Activated CD4-positive, CD25-positive, alpha-beta regulatory T cell treated with anti-CD3 and anti-CD28 coated beads, Interleukin-2, amount 50 U/mL, for 72 hours (primary cell): Measurements from ENCODE around the gene GABBR2.

Source experiments
- DNase-seq: peaks from one replicate; pipeline ENCODE4 v3.0.0; 2021

GABBR2 gene

DNA sequence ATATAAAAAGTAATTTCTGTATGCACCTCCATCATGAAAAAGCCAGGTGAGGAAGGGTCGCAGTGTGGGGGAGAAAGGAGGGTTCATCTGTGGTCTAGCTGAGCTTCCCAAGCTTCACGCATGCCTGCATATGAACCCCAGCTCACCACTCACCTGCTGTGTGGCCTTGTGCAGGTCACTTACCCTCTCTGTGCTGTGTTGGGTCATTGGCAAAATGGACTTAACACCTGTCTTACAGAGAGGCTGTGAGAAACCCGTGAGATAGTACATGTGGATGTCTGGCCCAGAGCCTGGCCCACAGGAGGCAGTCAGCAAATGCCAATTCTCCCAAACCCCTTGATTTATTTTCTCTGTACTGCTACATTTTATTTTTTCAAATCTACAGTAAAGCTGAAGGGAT lies 88.9 kb downstream of the GABBR2 start:
- no peak for DNase-seq

DNA sequence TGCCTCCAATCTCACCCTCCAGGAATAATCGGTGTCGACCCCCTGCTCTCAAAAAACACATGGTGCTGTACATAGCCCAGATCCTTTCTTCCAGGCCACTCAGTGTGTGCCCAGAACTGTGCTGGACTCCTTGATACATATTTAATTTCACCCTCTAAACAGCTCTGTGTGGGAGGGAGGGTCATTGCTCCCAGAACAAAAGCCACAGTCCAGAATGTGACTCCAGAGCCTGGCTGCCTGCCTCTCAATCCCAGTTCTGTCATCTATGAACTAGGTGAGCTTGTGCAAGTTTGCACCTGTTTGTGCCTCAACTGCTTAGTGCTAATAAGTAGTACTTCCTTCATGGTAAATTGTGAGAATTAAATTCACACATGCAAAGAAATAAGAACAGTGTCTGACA lies 93.1 kb downstream of the GABBR2 start:
- DNase-seq = no peak

DNA sequence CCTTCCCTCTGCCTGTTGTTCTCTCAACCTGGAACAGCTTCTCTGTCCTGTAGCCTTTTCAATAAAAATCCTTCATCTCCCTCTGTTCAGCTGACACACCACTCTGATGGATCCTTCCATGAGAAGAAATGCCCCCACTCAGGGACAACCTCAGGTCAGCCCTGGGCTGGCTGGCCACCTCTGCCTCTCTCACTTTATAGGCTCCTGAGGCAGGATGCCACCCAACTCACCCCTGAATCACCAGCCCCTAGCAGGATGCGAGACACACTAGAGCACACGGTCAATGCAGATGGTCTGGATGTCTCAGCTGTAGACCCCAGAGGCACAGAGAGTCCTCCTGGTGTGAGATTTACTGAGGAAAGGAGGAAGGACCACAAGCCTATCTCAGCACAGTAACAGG lies 93.8 kb downstream of the GABBR2 start:
- DNase-seq = no peak

DNA sequence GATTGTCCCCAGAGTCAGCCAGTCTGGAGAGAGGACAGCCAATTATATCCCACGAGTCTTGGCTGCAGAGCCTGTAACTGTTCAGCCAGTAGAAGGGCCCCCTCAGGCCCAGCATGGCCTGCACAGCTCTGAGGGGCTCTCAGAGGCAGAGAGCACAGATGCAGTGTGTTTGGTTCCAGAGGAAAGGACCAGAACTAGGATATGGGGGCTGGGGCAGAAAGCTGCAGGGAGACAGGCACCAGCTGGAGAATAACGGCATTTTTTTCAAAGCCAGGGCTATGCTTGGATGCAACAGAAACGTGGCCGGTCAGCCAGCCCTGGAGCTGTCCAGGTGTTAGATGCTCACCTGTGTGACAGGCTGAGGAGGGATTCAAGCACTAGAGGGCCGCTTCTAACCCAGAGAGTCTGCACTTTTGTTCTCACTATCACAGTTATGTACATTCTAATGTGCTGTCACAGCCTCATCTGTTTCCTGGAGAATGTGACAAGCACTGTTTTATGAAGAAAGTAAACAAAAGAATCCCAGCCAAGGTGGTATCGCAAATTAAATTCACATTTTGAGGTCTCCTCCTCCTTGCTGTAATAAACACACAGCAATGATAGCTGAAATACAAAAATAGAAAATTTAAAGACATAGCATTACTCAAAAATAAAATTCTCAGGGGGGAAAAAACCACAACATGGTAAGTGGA lies 96.5 kb downstream of the GABBR2 start:
- no peak for DNase-seq

DNA sequence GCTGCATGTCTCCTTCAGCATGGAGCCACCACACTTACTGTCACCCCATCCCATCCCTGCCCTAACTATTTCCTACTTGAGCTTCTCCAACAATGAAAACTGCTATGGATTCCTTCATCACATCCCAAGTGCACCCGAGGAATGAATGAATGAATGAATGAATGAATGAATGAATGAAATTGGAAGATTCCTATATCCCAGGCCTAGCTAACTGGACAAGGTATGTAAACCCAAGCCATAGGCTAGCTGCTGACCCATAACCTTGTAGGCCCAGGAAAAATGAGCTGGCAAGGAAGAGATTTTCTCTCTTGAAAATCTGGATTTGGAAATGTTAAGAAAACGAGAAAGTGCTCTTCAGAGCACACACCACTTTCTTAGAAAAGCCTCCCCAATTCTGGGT lies 97.4 kb downstream of the GABBR2 start:
- no peak for DNase-seq

DNA sequence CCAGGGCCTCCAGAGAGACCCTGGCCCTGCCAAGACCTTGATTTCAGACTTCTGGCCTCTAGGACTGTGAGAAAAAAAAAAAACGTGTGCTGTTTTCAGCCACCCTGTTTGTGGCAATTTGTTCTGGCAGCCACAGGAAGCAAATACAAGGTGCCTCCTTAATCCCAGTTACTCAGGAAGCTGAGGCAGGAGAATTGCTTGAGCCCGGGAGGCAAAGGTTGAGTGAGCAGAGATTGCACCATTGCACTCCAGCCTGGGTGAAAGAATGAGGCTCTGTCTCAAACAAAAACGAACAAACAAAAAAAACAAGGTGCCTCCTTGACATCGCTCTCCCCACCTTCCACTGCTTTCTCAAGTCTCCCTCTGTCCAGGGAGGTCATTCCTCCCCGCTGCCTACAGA lies 98.0 kb downstream of the GABBR2 start:
- DNase-seq = no peak

DNA sequence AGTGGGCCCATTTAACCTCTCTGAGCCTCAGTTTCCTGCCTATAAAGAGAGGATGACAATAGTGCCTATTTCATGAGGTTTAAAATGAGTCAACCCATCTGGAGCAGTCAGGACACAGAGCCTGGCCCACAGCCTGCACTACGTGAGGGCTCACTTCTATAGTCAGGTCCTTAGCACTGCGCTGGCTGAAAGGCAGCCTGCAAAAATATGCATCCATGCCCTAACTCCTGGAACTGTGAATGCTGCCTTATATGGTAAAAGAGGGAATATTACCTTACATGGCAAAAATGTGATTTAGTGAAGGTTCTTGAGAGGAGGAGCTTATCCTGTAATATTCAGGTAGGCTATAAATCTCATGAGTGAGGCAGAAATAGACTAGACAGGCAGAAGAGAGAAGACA lies 98.5 kb downstream of the GABBR2 start:
- no peak for DNase-seq

DNA sequence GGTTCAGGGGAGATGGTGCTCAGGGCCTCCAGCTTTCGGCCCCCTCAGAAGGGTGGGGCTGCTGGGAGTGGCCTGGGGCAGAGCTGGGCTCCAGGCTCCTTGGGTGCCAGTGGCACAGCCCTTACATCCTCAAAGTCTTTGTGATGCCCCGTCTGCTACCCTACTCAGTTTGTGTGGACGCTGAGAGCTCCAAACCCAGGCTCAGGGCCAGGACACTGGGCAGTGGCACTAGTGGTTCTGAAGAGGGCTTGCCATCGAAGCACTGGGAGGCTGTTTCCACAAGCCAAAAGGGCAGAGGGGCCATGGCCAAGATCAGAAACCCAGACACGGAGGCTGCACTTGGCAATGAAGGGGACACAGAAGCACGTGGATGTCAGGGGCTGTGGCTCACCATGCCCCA lies 99.1 kb downstream of the GABBR2 start:
- no peak for DNase-seq

DNA sequence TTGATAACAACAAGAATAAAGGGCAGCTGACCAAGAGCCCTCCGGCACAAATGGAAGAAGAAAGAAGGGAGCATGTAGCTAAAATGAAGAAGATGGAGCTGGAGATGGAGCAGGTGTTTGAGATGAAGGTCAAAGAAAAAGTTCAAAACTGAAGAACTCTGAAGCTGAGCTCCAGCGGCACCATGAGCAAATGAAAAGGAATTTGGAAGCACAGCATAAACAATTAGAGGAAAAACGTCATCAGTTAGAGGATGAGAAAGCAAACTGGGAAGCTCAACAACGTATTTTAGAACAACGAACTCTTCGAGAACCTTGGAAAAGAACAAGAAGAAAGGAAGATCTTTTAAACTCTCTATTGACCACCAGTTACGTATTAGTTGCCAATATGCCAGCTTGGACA lies 100.9 kb downstream of the GABBR2 start:
- DNase-seq = no peak

DNA sequence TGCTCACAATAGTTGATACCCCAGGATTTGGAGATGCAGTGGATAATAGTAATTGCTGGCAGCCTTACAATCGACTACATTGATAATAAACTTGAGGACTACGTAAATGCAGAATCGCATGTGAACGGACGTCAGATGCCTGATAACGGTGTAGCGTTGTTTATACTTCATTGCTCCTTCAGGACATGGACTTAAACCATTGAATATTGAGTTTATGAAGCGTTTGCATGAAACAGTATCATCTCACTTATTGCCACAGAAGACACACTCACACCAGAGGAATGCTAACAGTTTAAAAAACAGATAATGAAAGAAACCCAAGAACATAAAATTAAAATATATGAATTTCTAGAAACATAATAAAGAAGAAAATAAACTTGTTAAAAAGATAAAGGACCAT lies 101.6 kb downstream of the GABBR2 start:
- no peak for DNase-seq

DNA sequence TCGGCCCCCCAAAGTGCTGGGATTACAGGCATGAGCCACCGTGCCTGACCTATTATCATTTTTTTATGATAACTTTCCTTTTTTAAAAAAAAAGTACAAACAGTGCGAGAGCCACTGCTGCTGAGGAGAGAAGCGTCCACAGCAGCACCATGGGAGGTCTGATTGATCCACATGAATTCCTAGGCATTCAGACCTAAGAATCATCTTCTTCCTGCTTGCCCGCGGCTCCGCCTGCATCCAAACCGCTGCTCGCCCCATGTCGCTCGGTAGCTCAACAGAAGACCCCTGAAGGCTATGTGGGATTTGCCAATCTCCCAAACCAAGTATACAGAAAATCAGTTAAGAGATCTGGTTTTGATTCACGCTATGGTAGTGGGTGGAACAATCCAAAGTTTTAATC lies 102.0 kb downstream of the GABBR2 start:
- DNase-seq = no peak

DNA sequence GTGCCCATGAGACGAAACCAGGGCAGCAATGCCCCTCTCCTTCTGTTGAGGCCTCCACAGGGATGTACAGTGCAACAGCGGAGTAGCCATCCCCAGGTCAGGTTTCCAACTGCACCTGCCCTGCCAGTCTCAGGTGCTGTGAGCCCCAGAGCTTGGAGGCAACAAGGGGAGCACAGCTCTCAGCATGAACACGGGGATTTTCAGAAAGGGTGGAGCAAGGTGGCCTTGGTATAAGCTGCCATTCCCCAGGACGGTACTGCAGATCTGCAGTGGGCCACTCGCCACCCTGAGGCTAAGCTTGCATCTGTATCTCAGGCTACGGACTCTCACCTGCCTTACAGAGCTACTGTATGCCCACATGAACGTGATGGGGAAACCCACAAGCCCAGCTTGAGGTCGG lies 103.6 kb downstream of the GABBR2 start:
- no peak for DNase-seq

DNA sequence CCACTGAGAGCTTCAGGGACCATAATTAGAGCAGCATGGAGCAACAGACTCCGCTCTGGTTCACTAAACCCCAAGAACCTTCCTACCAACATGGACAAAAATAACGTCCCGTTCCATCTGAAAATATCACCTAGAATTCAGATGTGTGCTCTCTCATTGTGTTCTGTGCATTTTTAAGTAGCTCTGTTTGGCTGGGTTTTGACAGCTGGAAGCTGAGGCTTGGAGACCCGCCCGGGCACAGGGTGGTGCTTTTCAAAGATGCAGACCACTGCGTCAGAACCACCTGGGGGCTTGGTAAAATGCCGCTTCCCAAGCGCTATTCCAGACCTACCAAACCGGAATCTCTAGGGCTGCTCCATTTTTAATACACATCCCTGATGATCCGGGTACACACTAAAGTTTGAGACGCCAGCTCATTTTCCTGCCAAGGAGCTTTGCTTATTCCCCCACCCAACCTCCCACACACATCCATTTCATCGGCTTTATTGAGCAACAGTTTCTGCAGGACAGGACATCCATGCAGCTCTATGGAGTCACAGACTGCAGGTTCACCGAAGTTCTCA lies 104.8 kb downstream of the GABBR2 start:
- no peak for DNase-seq

DNA sequence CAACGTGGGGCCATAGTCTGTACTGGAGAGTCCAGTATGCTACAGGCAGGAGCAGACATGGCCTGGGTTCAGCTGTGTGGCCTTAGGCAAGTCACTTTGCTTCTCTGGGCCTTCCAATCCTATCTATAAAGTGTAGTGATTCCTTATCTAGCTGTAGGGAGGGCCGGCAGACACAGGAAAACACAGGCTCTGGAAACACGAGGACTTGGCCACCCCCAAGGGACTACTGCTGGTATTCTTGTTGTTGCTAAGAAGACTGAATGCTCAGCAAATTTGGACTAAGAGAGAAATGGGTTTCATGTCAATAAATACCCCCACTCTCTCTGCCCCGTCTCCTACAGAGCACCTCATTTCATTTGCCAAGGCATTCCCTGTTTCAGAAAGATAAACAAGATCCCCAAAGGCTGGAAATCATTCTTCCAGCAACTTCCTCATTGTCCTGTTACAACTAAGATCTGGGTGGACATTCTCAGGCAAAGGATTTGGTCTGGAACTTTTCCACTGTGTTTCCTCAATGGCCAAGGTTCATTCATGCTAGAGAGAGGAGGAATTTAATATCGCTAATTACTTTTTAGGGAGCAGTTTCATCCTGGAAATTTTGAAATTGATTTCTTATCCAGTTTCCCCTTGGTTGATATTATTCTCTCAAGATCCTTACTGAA lies 105.8 kb downstream of the GABBR2 start:
- no peak for DNase-seq

DNA sequence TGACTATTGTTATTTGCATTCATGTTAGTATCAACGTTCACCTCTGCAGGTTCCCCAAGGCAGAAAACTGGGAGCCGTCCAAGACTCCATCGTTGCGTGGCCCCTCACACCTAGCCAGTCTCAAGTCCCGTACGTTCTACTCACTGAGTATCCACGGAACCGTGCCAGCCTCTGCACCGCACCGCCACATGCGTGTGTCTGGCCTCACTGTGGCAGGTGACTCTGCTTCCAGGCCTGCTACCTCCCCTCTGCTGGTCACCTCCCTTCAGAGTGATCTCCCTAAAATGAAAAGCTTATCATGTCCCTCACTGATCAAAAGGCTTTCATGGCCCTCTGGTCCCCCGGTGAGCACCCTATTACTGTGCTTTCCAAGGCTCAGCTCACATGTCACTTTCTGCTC lies 108.1 kb downstream of the GABBR2 start:
- DNase-seq = no peak

DNA sequence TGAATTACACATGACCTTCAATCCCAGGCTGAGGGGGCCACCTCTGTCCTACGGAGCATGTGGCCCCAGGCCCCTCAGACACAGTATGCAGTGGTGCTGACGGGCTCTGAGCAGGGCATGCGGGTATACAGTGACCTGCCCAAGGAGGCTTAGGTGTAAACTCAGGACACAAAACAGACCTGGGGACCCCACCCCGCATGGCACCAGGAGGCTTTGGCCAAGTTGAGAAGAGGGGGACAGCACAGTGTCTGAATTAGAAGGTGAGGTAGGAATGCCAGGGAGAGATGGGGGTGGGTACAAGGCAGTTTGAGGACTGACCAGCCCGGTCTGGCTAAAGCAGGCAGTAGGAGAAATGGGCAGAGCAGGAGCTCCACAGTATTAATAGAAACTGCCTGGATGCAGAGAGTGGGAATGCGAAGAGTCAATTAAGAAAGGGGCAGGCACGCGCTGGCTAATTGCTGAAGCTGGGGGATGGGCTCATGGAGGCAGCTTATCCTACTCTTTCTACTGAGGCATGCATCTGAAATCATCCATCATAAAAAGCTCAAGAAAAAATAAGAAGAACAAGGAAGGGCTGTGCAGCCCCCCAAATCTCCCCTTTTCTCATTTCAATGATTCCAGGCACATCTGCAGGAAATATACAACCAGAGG lies 109.0 kb downstream of the GABBR2 start:
- DNase-seq = no peak

DNA sequence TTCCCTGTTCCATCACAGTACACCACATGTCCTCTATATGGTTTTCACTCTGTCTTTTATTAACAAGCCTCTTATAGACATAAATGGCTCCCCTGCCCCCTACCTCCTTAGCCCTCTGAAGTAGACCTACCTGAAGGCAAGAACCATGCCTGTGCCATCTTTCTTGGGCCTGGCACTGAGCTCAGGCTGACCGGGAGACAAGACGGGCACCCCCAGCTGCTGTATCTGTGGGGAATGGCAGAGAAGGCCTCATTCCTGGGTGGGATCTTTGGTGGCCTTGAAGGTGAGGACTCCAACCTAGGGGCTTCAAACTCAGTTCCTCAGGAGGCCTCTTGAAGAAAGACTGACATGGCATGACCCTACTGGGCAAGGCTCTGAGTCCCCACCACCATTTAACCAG lies 109.9 kb downstream of the GABBR2 start:
- DNase-seq = no peak

DNA sequence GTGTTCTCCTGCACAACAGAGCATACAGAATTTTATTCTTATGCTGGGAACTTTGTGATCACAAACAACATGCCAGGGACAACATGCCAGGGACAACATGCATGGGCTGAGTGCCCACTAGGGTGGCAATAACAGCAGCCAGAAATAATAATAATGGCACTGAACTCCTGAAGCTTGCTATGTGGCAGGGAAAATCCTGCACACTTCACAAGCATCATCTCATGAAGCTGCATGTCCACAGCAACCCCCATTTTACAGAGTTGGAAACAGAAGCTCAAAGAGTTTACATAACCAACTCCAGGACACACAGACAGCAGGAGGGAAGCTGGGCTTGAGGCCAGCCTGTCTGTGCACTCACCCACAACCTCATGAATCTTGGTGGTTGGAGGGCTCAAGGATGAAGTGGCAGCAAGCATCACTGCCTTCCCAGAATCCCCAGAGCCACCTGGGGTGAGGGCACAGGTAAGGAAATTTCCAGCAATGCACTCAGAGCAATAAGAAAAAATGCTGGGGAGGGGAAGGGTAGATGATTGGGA lies 111.4 kb downstream of the GABBR2 start:
- no peak for DNase-seq

DNA sequence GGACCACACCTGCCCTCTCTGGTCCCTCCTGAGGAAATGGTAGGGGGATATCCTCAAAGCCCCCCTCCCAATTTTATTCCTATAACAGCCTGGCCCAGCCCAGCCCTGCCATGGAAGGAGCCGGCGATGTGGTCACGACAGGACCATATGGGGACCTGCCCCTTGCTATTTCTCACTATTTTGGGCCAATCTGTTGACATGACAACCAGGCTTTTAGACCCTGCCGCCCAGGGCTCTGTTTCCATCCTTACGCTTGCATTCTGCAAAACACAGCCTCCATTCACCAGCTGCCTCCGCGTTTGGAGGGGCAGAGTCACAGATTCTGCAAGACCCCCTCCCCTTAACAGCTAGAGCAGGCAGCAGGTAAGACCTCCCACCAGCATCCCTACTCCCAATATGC lies 112.2 kb downstream of the GABBR2 start:
- DNase-seq = no peak

DNA sequence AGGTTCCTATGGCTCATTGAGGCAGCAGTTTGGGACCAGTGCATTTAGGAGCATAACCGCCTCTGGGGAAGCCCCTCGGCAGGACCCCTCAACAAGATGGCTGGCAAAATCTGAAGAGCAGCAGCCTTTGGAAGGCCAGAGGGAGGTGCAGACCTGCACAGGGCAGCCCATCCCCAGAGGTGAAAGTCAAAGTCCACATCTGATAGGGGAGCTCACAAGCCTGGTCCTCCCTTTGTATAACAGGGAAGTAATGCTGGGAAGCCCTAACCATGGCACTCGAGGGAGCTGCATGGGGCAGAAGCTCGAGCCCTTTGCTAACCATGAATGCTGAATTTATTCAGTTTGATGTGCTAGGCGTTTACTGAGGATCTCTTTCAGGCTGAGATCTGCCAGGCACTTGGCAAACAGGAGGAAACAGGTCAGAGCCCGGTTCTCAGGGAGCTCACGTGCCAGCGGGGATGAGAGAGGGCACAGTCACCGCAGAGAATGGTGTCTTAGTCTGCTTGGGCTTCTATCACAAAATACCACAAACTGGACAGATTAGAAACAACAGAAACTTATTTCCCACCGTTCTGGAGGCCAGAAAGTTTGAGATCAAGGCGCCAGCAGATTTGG lies 114.1 kb downstream of the GABBR2 start:
- DNase-seq = no peak

DNA sequence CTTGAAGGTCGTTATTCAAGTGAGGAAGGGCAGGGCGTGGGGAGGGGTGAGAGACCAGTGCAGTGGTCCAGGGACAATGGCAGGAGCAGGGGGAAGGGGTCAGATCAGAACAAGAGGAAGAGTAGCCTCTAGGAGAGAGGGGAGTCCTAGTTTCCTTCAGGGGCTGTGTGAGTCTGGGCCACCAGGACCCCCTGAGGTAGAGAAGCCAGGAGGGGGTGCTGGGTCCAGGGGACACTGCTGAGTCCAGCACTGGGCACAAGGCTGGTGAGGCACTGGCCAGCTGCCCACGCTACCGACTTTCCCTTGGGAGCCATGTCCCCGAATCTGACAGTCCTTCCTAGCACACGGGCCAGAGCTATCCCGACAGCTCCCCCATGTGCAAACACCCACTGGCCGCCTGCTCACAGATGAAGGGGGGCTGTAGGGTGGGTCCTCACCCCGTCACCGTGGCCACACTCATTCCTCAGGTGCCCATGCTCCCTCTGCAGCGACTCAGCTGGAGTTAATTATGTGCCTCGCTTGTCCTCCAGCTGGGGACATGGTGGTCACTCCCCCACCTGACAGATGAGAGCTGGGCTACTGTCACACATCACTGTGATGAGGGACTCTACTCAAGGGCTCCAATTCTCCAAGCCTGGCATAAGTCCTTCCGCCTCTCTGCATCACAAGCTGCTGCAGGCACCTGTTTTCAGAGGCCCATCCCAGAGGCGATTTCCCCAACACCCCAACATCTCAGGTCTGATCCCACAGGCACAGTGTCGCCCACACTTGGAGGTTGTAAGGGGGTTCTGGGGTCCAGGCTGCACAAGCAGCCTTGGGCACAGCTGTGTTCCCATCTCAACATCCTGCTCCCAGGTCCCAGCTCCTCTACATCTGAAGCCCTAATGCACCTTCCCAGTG lies 115.1 kb downstream of the GABBR2 start:
- no peak for DNase-seq

DNA sequence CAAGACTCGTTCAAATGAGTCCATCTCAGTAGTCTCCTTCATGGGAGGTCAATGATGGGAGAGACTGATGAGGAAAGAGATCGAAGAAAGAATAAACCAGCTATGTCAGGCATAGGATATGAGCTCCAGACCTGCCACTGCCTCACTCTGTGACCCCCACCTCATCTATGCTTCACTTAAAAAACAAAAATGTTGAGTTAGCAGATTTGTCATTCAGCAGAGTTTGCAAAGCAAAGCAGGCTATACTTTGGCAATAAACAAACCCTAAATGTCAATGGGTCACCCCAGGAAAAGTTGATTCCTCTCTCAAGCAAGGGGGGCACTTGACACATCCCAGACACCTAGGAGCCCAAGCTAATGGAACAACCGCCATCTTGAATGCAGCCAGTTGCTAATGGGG lies 117.0 kb downstream of the GABBR2 start:
- DNase-seq = no peak
